ENCODE measurements around the gene DYSF.

Gene DYSF

DNA sequence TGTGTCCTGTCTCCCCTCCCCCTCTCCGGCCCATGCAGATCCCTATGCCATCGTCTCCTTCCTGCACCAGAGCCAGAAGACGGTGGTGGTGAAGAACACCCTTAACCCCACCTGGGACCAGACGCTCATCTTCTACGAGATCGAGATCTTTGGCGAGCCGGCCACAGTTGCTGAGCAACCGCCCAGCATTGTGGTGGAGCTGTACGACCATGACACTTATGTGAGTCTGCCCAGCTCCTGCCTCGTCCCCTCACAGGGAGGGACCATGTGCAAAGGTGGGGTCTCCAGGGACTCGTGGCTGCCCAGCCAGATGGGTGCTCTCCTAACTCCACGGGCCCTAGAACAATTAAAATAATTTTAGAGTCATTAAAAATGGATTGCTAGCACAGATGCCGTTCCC is 145.2 kb downstream of the DYSF start:
- H3K4me3 ChIP-seq (replicated peaks; ENCODE audit: low read depth, low read length): no peak overlapping the region
- DNase-seq (ENCODE audit: low read depth): no peak
- TF ChIP-seq, protein P1, sequence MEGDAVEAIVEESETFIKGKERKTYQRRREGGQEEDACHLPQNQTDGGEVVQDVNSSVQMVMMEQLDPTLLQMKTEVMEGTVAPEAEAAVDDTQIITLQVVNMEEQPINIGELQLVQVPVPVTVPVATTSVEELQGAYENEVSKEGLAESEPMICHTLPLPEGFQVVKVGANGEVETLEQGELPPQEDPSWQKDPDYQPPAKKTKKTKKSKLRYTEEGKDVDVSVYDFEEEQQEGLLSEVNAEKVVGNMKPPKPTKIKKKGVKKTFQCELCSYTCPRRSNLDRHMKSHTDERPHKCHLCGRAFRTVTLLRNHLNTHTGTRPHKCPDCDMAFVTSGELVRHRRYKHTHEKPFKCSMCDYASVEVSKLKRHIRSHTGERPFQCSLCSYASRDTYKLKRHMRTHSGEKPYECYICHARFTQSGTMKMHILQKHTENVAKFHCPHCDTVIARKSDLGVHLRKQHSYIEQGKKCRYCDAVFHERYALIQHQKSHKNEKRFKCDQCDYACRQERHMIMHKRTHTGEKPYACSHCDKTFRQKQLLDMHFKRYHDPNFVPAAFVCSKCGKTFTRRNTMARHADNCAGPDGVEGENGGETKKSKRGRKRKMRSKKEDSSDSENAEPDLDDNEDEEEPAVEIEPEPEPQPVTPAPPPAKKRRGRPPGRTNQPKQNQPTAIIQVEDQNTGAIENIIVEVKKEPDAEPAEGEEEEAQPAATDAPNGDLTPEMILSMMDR (IDR thresholded peaks at IDR 0.05; ENCODE audit: low read length, missing control alignments): no peak

DNA sequence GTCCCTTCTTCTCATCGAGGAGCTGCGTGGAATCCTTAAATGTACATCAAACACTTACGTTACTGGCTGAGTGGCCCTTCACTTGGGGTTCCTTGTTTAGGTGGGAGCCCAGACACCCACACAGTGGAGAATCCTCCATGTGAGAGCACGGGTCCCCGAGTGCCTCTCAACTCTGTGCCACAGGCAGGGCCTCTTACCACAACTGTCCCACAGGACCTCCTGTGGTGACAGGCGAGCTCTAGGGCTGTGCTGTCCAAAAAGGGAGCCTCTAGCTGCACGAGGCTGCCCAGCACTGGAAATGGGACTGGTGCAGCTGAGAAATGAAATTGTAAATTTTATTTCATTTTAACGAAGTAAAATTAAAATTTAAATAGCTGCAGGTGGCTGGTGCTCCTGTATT is 145.7 kb downstream of the DYSF start:
- no peak for DNase-seq (ENCODE audit: low read depth)
- H3K4me3 ChIP-seq (replicated peaks; ENCODE audit: low read depth, low read length): no peak overlapping the region

DNA sequence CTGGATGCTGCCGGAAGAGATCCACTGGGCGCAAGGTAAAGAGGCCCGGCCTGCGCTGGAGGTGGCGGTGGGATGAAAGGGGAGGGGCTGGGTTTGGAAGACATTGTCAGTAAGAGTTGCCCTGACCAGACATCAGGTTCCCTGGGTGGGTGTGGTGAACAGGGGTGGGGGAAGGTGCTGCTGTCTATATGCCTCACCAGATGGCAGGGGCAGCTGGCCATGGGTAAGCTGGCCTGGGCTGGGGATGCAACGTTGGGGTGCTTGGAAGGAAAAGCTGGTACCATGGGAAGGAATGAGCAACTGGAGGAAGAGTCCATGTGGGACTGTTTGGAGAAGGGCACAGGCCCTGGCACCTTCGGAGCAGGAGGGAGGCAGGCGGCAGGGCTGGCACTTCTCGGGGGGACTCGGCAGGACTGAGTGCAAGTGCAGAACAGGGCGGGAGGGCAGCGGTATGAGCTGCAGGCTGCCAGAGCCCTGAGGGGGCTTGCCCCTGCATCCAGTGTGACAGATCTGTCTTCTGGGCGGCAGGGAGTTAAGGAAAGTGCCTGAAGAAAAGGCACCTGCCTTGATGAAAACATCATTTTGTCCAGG is 146.4 kb downstream of the DYSF start:
- TF ChIP-seq, protein P1 (IDR thresholded peaks at IDR 0.05; ENCODE audit: low read length, missing control alignments): no peak
- no peak overlapping the region for H3K4me3 ChIP-seq (replicated peaks; ENCODE audit: low read depth, low read length)
- DNase-seq (ENCODE audit: low read depth): no peak

More for the DNA sequence above, 145.7 kb downstream of the DYSF start:
- TF ChIP-seq, protein P1 (IDR thresholded peaks at IDR 0.05; ENCODE audit: low read length, missing control alignments): no peak

DNA sequence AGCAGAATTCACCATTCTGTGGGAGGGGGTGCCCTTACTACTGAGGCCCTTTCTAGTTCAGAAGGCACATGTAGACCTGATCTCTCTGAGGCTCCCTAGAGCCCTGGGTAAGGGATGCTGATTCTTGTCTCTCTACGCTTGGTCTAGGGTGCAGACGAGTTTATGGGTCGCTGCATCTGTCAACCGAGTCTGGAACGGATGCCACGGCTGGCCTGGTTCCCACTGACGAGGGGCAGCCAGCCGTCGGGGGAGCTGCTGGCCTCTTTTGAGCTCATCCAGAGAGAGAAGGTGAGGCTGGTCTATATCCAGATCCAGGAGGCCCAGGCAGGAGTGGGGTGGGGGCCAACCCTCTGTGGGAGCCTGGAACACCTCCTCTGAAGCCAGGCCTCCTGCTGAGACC is 147.2 kb downstream of the DYSF start:
- no peak for DNase-seq (ENCODE audit: low read depth)
- TF ChIP-seq, protein P1 (IDR thresholded peaks at IDR 0.05; ENCODE audit: low read length, missing control alignments): no peak

DNA sequence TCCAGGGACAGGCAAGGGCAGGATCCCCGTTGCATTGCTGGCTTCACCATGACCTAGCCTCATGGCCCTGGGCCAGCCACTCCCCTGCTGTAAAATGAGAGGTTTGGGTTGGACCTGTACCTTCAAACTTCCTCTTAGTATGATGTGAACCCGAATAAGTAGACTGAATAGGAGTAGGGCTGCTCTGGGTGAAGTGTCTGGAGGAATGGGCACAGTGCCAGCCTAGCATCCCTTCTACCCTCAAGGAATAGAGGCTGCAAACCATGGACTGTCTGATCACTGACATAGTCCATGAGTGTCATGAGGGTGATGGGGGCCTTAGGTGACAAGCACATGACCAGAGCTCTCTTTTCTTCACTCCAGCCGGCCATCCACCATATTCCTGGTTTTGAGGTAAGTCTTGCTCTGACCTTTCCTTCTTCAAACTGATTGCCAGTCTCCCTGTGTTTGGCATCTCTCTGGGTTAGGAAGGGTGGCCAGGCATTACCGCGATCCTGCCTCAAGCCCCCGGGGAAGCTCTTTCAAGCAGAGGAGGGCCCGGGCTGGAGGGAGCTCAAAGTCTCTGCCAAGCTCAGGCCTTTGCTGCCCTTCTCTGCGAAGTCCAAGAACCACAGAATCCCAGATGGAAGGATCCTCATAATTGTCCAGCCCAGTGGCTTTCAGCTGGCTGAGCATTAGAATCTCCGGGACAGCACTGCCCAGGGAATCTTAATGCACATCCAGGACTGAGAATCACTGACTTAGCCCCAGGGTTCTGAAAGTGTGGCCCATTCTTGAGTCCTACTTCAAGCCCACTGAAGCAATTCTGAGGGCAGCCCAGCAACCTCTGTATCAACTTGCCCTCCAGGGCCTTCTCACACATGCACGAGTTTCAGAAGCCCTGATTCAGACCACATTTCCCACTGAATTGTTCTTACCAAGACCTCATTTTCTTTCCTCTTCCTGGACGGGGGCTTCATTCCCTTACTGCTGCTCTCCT is 148.1 kb downstream of the DYSF start:
- no peak for DNase-seq (ENCODE audit: low read depth)
- no peak overlapping the region for H3K4me3 ChIP-seq (replicated peaks; ENCODE audit: low read depth, low read length)
- TF ChIP-seq, protein P1 (IDR thresholded peaks at IDR 0.05; ENCODE audit: low read length, missing control alignments): no peak

More for the DNA sequence above, 147.2 kb downstream of the DYSF start:
- H3K4me3 ChIP-seq (replicated peaks; ENCODE audit: low read depth, low read length): no peak overlapping the region

DNA sequence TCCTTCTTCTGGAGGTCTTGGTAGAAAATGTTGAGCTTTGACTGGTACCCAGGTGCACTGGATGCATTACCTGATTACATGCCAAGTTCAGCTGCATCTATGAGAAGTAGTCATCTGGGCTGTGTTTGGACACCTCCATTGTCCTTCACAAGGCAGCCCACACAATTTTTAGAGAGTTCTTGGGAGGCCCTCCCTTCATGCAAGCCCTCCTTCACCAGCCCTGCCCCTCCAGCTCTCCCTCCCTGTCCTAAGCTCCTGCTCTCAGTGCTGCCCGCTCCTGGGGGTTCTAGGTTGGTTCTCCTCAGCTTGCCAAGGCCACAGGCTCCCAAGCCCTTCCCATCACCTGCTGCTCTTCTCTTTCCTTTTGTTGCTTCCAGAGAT is 148.7 kb downstream of the DYSF start:
- no peak for DNase-seq (ENCODE audit: low read depth)
- TF ChIP-seq, protein P1 (IDR thresholded peaks at IDR 0.05; ENCODE audit: low read length, missing control alignments): no peak
- H3K4me3 ChIP-seq (replicated peaks; ENCODE audit: low read depth, low read length): no peak overlapping the region
